Osteoblast (primary cell): Measurements from ENCODE around the gene RPS6KA2. TPM values are rescaled to one million over a fixed set of nuclear protein-coding genes. Genes with fewer than 3 reads are reported as not detected.

ENCODE experiments used
- DNase-seq: peaks from one replicate; pipeline ENCODE4 v3.0.0; 2011; ENCODE audit warnings: low spot score, mixed read lengths; ENCODE audit not compliant: insufficient read length; ENCODE audit errors: missing footprints
- H2AFZ ChIP-seq: 2 replicates; pipeline ENCODE4 v1.6.0; 2011; ENCODE audit warnings: mild to moderate bottlenecking, low read length
- H3K27ac ChIP-seq: 2 replicates; pipeline ENCODE4 v1.5.1; 2011; ENCODE audit warnings: mild to moderate bottlenecking, low read depth, low read length, moderate library complexity
- H3K27me3 ChIP-seq: 2 replicates; pipeline ENCODE4 v1.6.0; 2012; ENCODE audit warnings: mild to moderate bottlenecking, control low read depth, inconsistent platforms, low read length, moderate library complexity; ENCODE audit not compliant: insufficient read depth
- H3K36me3 ChIP-seq: 2 replicates; pipeline ENCODE4 v1.5.1; 2011; ENCODE audit warnings: mild to moderate bottlenecking, low read length, control low read depth, moderate library complexity; ENCODE audit not compliant: insufficient read depth
- H3K4me1 ChIP-seq: 2 replicates; pipeline ENCODE4 v1.5.1; 2011; ENCODE audit warnings: mild to moderate bottlenecking, low read length, control low read depth, moderate library complexity; ENCODE audit not compliant: insufficient read depth
- H3K4me2 ChIP-seq: 2 replicates; pipeline ENCODE4 v1.6.0; 2011; ENCODE audit warnings: mild to moderate bottlenecking, low read length; ENCODE audit not compliant: insufficient read depth
- H3K4me3 ChIP-seq: fragments of 200-600 bp; sonication (generic); 3 replicates; pipeline ENCODE4 v1.5.1; 2012; ENCODE audit warnings: mild to moderate bottlenecking, low read length, inconsistent platforms; ENCODE audit not compliant: insufficient read depth
- H3K79me2 ChIP-seq: 2 replicates; pipeline ENCODE4 v1.6.0; 2012; ENCODE audit warnings: mild to moderate bottlenecking, low read length, control low read depth, inconsistent platforms; ENCODE audit not compliant: insufficient read depth
- H3K9me3 ChIP-seq: 2 replicates; pipeline ENCODE4 v1.5.1; 2011; ENCODE audit warnings: low read depth, low read length, control low read depth
- H4K20me1 ChIP-seq: 2 replicates; pipeline ENCODE4 v1.6.0; 2012; ENCODE audit warnings: mild to moderate bottlenecking, low read length, control low read depth; ENCODE audit not compliant: insufficient read depth
- total RNA-seq: library from RNA; depleted of rRNA; stranded (reverse); fragments of >200 nt; gene quantifications from 2 replicates; pipeline ENCODE4 v1.2.3, GENCODE V29; 2012
- TF ChIP-seq, protein P1 (sequence below): IDR thresholded peaks from 2 replicates; pipeline ENCODE4 v1.5.1; 2011; ENCODE audit warnings: mild to moderate bottlenecking, low read depth, low read length, moderate library complexity; ENCODE audit errors: extremely low read depth

Gene RPS6KA2
- total RNA-seq, 1 donor, result 113 TPM

DNA sequence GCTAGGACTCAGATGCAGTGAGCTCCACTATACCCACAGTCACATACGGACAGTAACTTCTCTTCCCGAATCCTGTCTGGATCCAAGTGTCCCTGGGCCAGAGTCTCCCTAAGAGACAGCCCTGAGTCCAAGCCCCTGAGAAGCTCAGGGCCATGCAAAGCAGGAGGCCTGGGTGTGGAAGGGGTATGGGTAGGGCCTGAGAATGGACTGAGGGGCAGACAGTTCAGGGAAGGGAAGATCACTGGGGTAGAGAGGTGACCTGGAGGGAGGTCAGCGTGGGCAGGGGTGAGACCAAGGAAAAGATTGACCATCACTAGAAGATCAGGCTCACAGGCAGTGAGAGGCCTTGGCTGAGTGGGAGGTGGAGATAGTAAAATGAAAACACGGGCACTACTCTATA, 8.8 kb downstream of the RPS6KA2 start:
- H3K4me1 ChIP-seq, result peaks cover 52% of the 10 kb centered on the region
- TF ChIP-seq, protein P1, sequence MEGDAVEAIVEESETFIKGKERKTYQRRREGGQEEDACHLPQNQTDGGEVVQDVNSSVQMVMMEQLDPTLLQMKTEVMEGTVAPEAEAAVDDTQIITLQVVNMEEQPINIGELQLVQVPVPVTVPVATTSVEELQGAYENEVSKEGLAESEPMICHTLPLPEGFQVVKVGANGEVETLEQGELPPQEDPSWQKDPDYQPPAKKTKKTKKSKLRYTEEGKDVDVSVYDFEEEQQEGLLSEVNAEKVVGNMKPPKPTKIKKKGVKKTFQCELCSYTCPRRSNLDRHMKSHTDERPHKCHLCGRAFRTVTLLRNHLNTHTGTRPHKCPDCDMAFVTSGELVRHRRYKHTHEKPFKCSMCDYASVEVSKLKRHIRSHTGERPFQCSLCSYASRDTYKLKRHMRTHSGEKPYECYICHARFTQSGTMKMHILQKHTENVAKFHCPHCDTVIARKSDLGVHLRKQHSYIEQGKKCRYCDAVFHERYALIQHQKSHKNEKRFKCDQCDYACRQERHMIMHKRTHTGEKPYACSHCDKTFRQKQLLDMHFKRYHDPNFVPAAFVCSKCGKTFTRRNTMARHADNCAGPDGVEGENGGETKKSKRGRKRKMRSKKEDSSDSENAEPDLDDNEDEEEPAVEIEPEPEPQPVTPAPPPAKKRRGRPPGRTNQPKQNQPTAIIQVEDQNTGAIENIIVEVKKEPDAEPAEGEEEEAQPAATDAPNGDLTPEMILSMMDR, result no peak
- peaks cover 80% of the 10 kb centered on the region for H3K79me2 ChIP-seq
- no peaks in the 10 kb centered on the region for H3K27me3 ChIP-seq
- DNase-seq, result no peak
- H2AFZ ChIP-seq, result no peak overlapping the region
- no peaks in the 10 kb centered on the region for H4K20me1 ChIP-seq
- peak overlapping the region; percentile 97 for H3K27ac ChIP-seq
- no peak overlapping the region for H3K4me3 ChIP-seq
- H3K9me3 ChIP-seq, result no peaks in the 10 kb centered on the region
- peaks cover 20% of the 10 kb centered on the region for H3K36me3 ChIP-seq
- H3K4me2 ChIP-seq, result no peak overlapping the region

DNA sequence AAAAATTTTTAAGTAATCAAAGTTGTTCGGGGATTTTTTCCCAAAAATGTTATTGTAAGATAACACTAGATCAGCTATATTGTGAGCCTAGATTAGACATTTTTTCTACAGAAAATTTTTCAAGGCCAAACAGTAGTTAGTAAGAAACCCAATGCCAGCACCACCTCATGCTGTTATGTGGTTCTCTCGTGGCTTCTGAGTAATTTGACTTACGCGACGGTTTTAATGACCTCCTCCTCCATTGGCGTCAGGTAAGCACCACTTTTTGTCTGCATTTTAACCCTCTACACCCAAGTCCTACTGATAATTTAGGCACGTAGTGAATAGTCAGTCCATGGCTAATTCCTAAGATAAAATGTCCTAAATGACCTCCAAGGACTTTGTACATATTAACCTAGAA, 9.7 kb downstream of the RPS6KA2 start:
- H4K20me1 ChIP-seq, result no peaks in the 10 kb centered on the region
- H2AFZ ChIP-seq, result no peak overlapping the region
- peaks cover 20% of the 10 kb centered on the region for H3K36me3 ChIP-seq
- DNase-seq, result no peak
- no peak overlapping the region for H3K27ac ChIP-seq
- H3K27me3 ChIP-seq, result no peaks in the 10 kb centered on the region
- peaks cover 80% of the 10 kb centered on the region for H3K79me2 ChIP-seq
- no peak overlapping the region for H3K4me3 ChIP-seq
- no peak overlapping the region for H3K4me2 ChIP-seq
- no peaks in the 10 kb centered on the region for H3K9me3 ChIP-seq
- peaks cover 49% of the 10 kb centered on the region for H3K4me1 ChIP-seq
- TF ChIP-seq, protein P1, result no peak

DNA sequence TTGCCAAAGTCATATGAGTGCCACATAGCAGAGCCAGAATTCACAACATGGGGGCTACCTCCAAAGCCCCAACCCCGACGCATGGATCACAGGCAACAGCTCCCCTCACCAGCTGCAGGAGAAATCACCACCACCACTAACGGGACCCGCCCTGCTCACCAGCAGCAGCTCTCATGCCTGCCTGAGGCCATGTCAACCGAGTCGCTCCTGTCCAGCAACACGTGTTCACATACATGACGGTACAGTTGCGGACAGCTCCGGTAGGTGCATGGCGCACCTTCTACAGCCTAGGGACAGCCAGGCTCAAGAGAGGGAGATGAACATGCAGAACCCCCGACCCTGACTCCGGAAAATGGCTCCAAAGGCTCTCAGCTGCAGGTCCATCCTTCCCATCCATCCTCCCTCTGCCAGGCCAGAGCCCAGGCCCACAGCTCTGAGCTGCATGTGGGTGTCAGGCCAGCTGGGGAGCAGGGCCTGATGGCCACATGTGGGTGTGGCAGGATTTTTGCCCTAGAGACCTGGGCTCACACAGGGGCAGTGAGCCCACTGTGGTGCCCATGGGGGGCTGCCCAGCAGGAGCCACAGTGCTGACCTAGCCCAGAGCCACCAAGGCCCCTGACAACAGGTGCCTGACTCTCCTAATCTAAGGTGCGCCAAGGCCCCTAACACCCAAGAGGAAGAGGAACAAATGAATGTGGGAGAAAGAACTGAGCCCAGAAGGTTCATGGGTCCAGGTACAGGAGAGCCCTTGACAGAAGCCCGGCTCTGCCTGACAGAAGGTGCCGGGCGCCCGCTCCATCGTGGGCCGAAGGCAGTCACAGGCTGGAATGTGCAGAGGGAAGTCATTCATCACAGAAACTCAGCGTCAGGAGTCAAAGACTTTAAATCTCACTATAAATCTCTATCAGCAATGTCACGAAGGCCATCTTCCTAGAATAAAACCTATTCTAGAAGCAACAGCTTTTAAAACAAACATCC, 10.5 kb downstream of the RPS6KA2 start:
- no peak for DNase-seq
- Histone ChIP-seq H3K36me3 (peaks cover 20% of the 10 kb centered on the region), H4K20me1 (no peaks in the 10 kb centered on the region), H3K79me2 (peaks cover 80% of the 10 kb centered on the region), H3K4me3 (no peak overlapping the region), H3K4me1 (peaks cover 42% of the 10 kb centered on the region), H2AFZ (no peak overlapping the region), H3K9me3 (no peaks in the 10 kb centered on the region), H3K27ac (no peak overlapping the region), H3K4me2 (no peak overlapping the region), H3K27me3 (no peaks in the 10 kb centered on the region)
- TF ChIP-seq, protein P1, result no peak

DNA sequence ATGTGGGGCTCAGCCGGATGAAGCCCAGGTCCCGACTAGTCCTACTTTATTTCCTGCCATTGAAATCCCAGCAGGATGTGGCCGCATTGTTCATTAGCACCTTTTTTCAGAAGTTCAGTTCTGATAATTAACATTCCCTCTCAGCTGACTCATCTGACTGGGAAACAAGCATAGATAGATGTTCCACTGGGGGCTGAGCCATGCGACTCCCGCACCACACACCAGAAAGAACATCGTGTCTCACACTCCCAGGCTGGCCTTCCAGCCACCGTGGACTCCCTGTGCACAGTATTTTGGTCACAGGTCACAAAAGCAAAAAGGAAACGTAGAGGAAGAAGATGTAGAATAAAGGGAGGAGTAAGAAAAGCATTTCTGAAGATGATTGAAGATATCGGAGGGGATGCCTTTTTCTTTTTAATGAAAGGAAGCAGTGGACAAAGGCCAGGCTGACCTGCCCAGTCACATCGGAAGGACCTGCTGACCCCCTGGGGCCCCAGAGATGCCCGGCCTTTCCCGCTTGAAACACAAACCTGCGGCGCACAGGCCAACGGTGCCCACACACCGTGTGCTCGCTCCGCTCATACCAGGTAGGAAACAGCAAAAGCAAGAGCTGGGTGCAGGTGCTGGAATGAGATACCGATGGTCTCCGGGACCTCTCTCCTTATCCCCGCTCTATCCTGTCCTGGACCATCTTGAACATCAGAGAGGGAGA, 11.8 kb downstream of the RPS6KA2 start:
- no peaks in the 10 kb centered on the region for H3K9me3 ChIP-seq
- no peak overlapping the region for H3K4me3 ChIP-seq
- H3K27ac ChIP-seq, result peak overlapping the region; percentile 10
- H2AFZ ChIP-seq, result no peak overlapping the region
- peaks cover 84% of the 10 kb centered on the region for H3K79me2 ChIP-seq
- H3K4me2 ChIP-seq, result no peak overlapping the region
- H3K36me3 ChIP-seq, result peaks cover 20% of the 10 kb centered on the region
- DNase-seq, result no peak
- TF ChIP-seq, protein P1, result no peak
- H3K27me3 ChIP-seq, result no peaks in the 10 kb centered on the region
- no peaks in the 10 kb centered on the region for H4K20me1 ChIP-seq
- peaks cover 29% of the 10 kb centered on the region for H3K4me1 ChIP-seq
